ENCODE data around the gene ELMO2.

- no peak for TF ChIP-seq POLR2A (IDR thresholded peaks at IDR 0.05)
- TF ChIP-seq, protein P1, sequence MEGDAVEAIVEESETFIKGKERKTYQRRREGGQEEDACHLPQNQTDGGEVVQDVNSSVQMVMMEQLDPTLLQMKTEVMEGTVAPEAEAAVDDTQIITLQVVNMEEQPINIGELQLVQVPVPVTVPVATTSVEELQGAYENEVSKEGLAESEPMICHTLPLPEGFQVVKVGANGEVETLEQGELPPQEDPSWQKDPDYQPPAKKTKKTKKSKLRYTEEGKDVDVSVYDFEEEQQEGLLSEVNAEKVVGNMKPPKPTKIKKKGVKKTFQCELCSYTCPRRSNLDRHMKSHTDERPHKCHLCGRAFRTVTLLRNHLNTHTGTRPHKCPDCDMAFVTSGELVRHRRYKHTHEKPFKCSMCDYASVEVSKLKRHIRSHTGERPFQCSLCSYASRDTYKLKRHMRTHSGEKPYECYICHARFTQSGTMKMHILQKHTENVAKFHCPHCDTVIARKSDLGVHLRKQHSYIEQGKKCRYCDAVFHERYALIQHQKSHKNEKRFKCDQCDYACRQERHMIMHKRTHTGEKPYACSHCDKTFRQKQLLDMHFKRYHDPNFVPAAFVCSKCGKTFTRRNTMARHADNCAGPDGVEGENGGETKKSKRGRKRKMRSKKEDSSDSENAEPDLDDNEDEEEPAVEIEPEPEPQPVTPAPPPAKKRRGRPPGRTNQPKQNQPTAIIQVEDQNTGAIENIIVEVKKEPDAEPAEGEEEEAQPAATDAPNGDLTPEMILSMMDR (IDR thresholded peaks at IDR 0.05) = no peak
Observed at GRCh38 chr20:46347841-46348803, 58.3 kb downstream of the ELMO2 start.
